Natural killer cell (primary cell): ENCODE results near the gene BCL11B. TPM values are rescaled to one million over a fixed set of nuclear protein-coding genes. Genes with fewer than 3 reads are reported as not detected.

Experiments used
- ATAC-seq, 3 donors: fragments of 150-1000 bp in 2 of 3; fragments of 200-7000 bp in 1 of 3; cut with Tn5 transposase; 1 replicate in 1 of 3; 2 replicates in 2 of 3; pipeline ENCODE4 v1.10.0; 2021; ENCODE audit warnings: mild to moderate bottlenecking in 2 of 3, moderate library complexity in 2 of 3
- DNase-seq, 2 donors: peaks; one replicate each; pipeline versions ENCODE4 v3.0.0 to v3.0.0-alpha.2; 2013 to 2021; ENCODE audit warnings: mixed read lengths in 1 of 2
- H3K27ac ChIP-seq: one replicate; pipeline ENCODE4 v1.5.1; 2013; ENCODE audit warnings: mild to moderate bottlenecking, low read length
- H3K27me3 ChIP-seq: one replicate; pipeline ENCODE4 v1.6.1; 2013; ENCODE audit warnings: low read length; ENCODE audit not compliant: control insufficient read depth, insufficient read depth
- H3K36me3 ChIP-seq: one replicate; pipeline ENCODE4 v1.6.1; 2013; ENCODE audit warnings: low read length; ENCODE audit not compliant: control insufficient read depth, insufficient read depth
- H3K4me1 ChIP-seq: one replicate; pipeline ENCODE4 v1.6.1; 2013; ENCODE audit warnings: low read length; ENCODE audit not compliant: control insufficient read depth, insufficient read depth
- H3K4me3 ChIP-seq: one replicate; pipeline ENCODE4 v1.5.1; 2013; ENCODE audit warnings: low read length
- H3K9me3 ChIP-seq: one replicate; pipeline ENCODE4 v1.6.1; 2013; ENCODE audit warnings: low read length; ENCODE audit not compliant: control insufficient read depth, insufficient read depth
- H3K27ac Mint-ChIP-seq, 2 donors: one replicate each; pipeline ENCODE4 v1.8.0; 2022; ENCODE audit warnings: mild to moderate bottlenecking in 2 of 2, mixed read lengths in 2 of 2, moderate library complexity in 1 of 2
- H3K27me3 Mint-ChIP-seq, 2 donors: one replicate each; pipeline ENCODE4 v1.8.0; 2022; ENCODE audit warnings: low read depth in 2 of 2, mixed read lengths in 2 of 2
- H3K36me3 Mint-ChIP-seq: one replicate; pipeline ENCODE4 v1.8.0; 2022; ENCODE audit warnings: mixed read lengths
- H3K4me1 Mint-ChIP-seq, 2 donors: one replicate each; pipeline ENCODE4 v1.8.0; 2022; ENCODE audit warnings: mixed read lengths in 2 of 2
- H3K4me3 Mint-ChIP-seq: one replicate; pipeline ENCODE4 v1.8.0; 2022; ENCODE audit warnings: mild to moderate bottlenecking, moderate library complexity, mixed read lengths
- H3K9me3 Mint-ChIP-seq, 2 donors: one replicate each; pipeline ENCODE4 v1.8.0; 2022; ENCODE audit warnings: mixed read lengths in 2 of 2
- CTCF ChIP-seq: fragments of 200-600 bp; IDR thresholded peaks from one replicate; pipeline ENCODE4 v1.8.0; 2022; ENCODE audit warnings: antibody characterized with exemption
- WGBS: methylation state at CpG from one replicate; pipeline ENCODE4 v1.1.7; 2013; ENCODE audit warnings: missing lambda C conversion rate; ENCODE audit not compliant: insufficient coverage; 5-methylcytosine and 5-hydroxymethylcytosine counted together
- intact Hi-C: fragments of 100-400 bp; cut with micrococcal nuclease; formaldehyde crosslinking; loops from one replicate; pipeline ENCODE4 v1.14.2; 2022
- total RNA-seq, 4 donors: library from RNA; stranded (reverse); fragments of 120-200 nt in 1 of 4; gene quantifications; one replicate each; pipeline versions ENCODE4 v1.2.3 to v1.2.4, GENCODE V29; 2013 to 2022

Gene BCL11B
- total RNA-seq, 3 donors from 2014 or later (not counting 1 experiment from before 2014, with no cell fraction given): 43.5 to 61.5 (median 56.2) TPM

- Histone ChIP-seq H3K4me3 (no peak overlapping the region), H3K27me3 (no peaks in the 10 kb centered on the region), H3K4me1 (peaks cover 90% of the 10 kb centered on the region), H3K27ac (no peak overlapping the region), H3K36me3 (peaks cover 3% of the 10 kb centered on the region), H3K9me3 (no peaks in the 10 kb centered on the region)
- TF ChIP-seq CTCF: no peak
- H3K27me3 Mint-ChIP-seq: no peaks in the 10 kb centered on the region
- H3K36me3 Mint-ChIP-seq: no peaks in the 10 kb centered on the region
- no peak for DNase-seq
- no peaks in the 10 kb centered on the region for H3K9me3 Mint-ChIP-seq
- no peak for ATAC-seq
- H3K4me1 Mint-ChIP-seq: peaks cover 95 to 100% of the 10 kb centered on the region in 2 donors
- intact Hi-C loops: no loop called here
- peak overlapping the region; percentile 81 to 84 for H3K27ac Mint-ChIP-seq
- 79% methylated on average over 7 of the region's 7 CpGs for WGBS
- H3K4me3 Mint-ChIP-seq: peak overlapping the region; percentile 52
These were observed 62.6 kb downstream of the BCL11B start for GRCh38 chr14:99209409-99209808.

- Mint-ChIP-seq H3K9me3 (no peaks in the 10 kb centered on the region), H3K36me3 (no peaks in the 10 kb centered on the region), H3K27ac (peak overlapping the region; percentile 81 to 84), H3K27me3 (no peaks in the 10 kb centered on the region), H3K4me1 (peaks cover 91 to 100% of the 10 kb centered on the region in 2 donors), H3K4me3 (peak overlapping the region; percentile 42)
- ATAC-seq (no peak), DNase-seq (no peak)
- 71% methylated on average over 9 of the region's 9 CpGs for WGBS
- H3K4me1 ChIP-seq: peaks cover 90% of the 10 kb centered on the region
- no peak overlapping the region for H3K27ac ChIP-seq
- H3K9me3 ChIP-seq: no peaks in the 10 kb centered on the region
- H3K27me3 ChIP-seq: no peaks in the 10 kb centered on the region
- intact Hi-C loops: no loop called here
- H3K36me3 ChIP-seq: peaks cover 3% of the 10 kb centered on the region
- TF ChIP-seq CTCF: no peak
- H3K4me3 ChIP-seq: no peak overlapping the region
These were observed 63.7 kb downstream of the BCL11B start for GRCh38 chr14:99208318-99208717.

GRCh38 chr14:99207456-99207855 is 64.5 kb downstream of the BCL11B start:
- WGBS: 71% methylated on average over 4 of the region's 4 CpGs
- Histone ChIP-seq H3K4me1 (peaks cover 90% of the 10 kb centered on the region), H3K27ac (no peak overlapping the region), H3K4me3 (no peak overlapping the region), H3K27me3 (no peaks in the 10 kb centered on the region), H3K36me3 (peaks cover 3% of the 10 kb centered on the region), H3K9me3 (no peaks in the 10 kb centered on the region)
- DNase-seq (no peak), ATAC-seq (no peak)
- no peaks in the 10 kb centered on the region for H3K9me3 Mint-ChIP-seq
- no peaks in the 10 kb centered on the region for H3K36me3 Mint-ChIP-seq
- TF ChIP-seq CTCF: no peak
- peak overlapping the region; percentile 35 for H3K4me3 Mint-ChIP-seq
- intact Hi-C loops: no loop called here
- no peaks in the 10 kb centered on the region for H3K27me3 Mint-ChIP-seq
- peak overlapping the region; percentile 81 to 84 for H3K27ac Mint-ChIP-seq
- peaks cover 91 to 100% of the 10 kb centered on the region in 2 donors for H3K4me1 Mint-ChIP-seq

- no peaks in the 10 kb centered on the region for H3K9me3 Mint-ChIP-seq
- WGBS: 51% methylated on average over 4 of the region's 4 CpGs
- H3K27ac ChIP-seq: no peak overlapping the region
- no peak overlapping the region for H3K4me3 ChIP-seq
- peak overlapping the region; percentile 81 to 84 for H3K27ac Mint-ChIP-seq
- H3K4me1 Mint-ChIP-seq: peaks cover 89 to 99% of the 10 kb centered on the region in 2 donors
- no peaks in the 10 kb centered on the region for H3K36me3 Mint-ChIP-seq
- DNase-seq (peak in 1 of 2 donors; percentile 51), ATAC-seq (no peak)
- no peak overlapping the region for H3K4me3 Mint-ChIP-seq
- no peaks in the 10 kb centered on the region for H3K9me3 ChIP-seq
- H3K36me3 ChIP-seq: no peaks in the 10 kb centered on the region
- no peak for TF ChIP-seq CTCF
- peaks cover 89% of the 10 kb centered on the region for H3K4me1 ChIP-seq
- H3K27me3 ChIP-seq: no peaks in the 10 kb centered on the region
- no peaks in the 10 kb centered on the region for H3K27me3 Mint-ChIP-seq
- intact Hi-C loops: no loop called here
These were observed 65.9 kb downstream of the BCL11B start for GRCh38 chr14:99206090-99206489.
